ENCODE measurements around the gene VTA1. TPM values are rescaled to one million over a fixed set of nuclear protein-coding genes. Genes with fewer than 3 reads are reported as not detected.
A peak's percentile ranks its signal among the peaks of the same experiment; 100 is the strongest.
"Not testable (repeated sequence)": the region's sequence is repeated elsewhere in the genome, so short reads cannot be mapped to it uniquely, and the experiment has no call there.

VTA1 gene
- polyA plus RNA-seq, 1 donor from 2014 or later: 126 TPM

GRCh38 chr6:142156758-142157068 lies 9.7 kb downstream of the VTA1 start:
- H3F3A ChIP-seq (ENCODE audit: insufficient read depth, low read length, poor library complexity, severe bottlenecking); H3K4me2 ChIP-seq (ENCODE audit: low read length); H3K9ac ChIP-seq (ENCODE audit: low read length); H3K9me3 ChIP-seq (ENCODE audit: low read length); H3K9me2 ChIP-seq (ENCODE audit: insufficient read depth, low read length); H2AFZ ChIP-seq (ENCODE audit: low read depth, low read length); H3K36me3 ChIP-seq (ENCODE audit: insufficient read depth, low read length); H3K27me3 ChIP-seq (ENCODE audit: insufficient read depth, low read depth, low read length); H3K27ac ChIP-seq (ENCODE audit: low read length); H4K20me1 ChIP-seq (ENCODE audit: insufficient read depth); H3K4me3 ChIP-seq (ENCODE audit: low read length): not testable (repeated sequence)
- TF ChIP-seq, protein P1, sequence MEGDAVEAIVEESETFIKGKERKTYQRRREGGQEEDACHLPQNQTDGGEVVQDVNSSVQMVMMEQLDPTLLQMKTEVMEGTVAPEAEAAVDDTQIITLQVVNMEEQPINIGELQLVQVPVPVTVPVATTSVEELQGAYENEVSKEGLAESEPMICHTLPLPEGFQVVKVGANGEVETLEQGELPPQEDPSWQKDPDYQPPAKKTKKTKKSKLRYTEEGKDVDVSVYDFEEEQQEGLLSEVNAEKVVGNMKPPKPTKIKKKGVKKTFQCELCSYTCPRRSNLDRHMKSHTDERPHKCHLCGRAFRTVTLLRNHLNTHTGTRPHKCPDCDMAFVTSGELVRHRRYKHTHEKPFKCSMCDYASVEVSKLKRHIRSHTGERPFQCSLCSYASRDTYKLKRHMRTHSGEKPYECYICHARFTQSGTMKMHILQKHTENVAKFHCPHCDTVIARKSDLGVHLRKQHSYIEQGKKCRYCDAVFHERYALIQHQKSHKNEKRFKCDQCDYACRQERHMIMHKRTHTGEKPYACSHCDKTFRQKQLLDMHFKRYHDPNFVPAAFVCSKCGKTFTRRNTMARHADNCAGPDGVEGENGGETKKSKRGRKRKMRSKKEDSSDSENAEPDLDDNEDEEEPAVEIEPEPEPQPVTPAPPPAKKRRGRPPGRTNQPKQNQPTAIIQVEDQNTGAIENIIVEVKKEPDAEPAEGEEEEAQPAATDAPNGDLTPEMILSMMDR (IDR thresholded peaks at IDR 0.05; ENCODE audit: poor library complexity, severe bottlenecking): peak; percentile 4
- peaks cover 80% of the 10 kb centered on the region for H3K79me2 ChIP-seq (replicated peaks; ENCODE audit: insufficient read depth, low read length)

DNA sequence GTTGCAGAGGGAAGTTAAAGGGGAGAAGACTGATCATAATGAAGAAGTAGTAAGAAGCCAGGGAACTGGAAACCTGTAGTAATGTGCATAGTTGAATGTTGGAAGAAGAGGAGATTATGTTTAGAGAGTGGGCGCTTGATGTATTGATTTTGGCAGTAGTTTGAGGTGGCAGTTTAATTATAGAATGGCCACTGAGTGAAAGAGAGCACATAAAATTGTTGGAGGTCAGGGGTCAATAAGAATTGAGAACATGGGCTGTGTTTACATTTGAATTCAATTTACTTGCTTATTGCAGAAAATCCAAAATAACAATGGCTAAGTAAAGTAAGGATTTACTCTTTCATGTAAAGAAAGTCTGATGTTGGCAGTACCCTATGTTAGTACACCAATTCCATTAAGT lies 15.7 kb downstream of the VTA1 start:
- H3K9me3 ChIP-seq (ENCODE audit: low read length): no peaks in the 10 kb centered on the region
- H3K36me3 ChIP-seq (ENCODE audit: insufficient read depth, low read length): no peaks in the 10 kb centered on the region
- no peaks in the 10 kb centered on the region for H3K9me2 ChIP-seq (ENCODE audit: insufficient read depth, low read length)
- no peaks in the 10 kb centered on the region for H4K20me1 ChIP-seq (ENCODE audit: insufficient read depth)
- H3K9ac ChIP-seq (ENCODE audit: low read length): no peak overlapping the region
- H3F3A ChIP-seq (ENCODE audit: insufficient read depth, low read length, poor library complexity, severe bottlenecking): no peaks in the 10 kb centered on the region
- H3K27me3 ChIP-seq (ENCODE audit: insufficient read depth, low read depth, low read length): no peaks in the 10 kb centered on the region
- H3K4me2 ChIP-seq (ENCODE audit: low read length): no peak overlapping the region
- TF ChIP-seq, protein P2, sequence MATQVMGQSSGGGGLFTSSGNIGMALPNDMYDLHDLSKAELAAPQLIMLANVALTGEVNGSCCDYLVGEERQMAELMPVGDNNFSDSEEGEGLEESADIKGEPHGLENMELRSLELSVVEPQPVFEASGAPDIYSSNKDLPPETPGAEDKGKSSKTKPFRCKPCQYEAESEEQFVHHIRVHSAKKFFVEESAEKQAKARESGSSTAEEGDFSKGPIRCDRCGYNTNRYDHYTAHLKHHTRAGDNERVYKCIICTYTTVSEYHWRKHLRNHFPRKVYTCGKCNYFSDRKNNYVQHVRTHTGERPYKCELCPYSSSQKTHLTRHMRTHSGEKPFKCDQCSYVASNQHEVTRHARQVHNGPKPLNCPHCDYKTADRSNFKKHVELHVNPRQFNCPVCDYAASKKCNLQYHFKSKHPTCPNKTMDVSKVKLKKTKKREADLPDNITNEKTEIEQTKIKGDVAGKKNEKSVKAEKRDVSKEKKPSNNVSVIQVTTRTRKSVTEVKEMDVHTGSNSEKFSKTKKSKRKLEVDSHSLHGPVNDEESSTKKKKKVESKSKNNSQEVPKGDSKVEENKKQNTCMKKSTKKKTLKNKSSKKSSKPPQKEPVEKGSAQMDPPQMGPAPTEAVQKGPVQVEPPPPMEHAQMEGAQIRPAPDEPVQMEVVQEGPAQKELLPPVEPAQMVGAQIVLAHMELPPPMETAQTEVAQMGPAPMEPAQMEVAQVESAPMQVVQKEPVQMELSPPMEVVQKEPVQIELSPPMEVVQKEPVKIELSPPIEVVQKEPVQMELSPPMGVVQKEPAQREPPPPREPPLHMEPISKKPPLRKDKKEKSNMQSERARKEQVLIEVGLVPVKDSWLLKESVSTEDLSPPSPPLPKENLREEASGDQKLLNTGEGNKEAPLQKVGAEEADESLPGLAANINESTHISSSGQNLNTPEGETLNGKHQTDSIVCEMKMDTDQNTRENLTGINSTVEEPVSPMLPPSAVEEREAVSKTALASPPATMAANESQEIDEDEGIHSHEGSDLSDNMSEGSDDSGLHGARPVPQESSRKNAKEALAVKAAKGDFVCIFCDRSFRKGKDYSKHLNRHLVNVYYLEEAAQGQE (IDR thresholded peaks at IDR 0.05; ENCODE audit: borderline replicate concordance): no peak
- TF ChIP-seq, protein P1 (IDR thresholded peaks at IDR 0.05; ENCODE audit: poor library complexity, severe bottlenecking): no peak
- TF ChIP-seq EZH2 (IDR thresholded peaks at IDR 0.05; ENCODE audit: borderline replicate concordance, insufficient read depth, low read length, poor library complexity, severe bottlenecking): no peak
- no peak for TF ChIP-seq SMC3 (conservative IDR thresholded peaks at IDR 0.05; ENCODE audit: poor library complexity)
- H2AFZ ChIP-seq (ENCODE audit: low read depth, low read length): no peak overlapping the region
- H3K27ac ChIP-seq (ENCODE audit: low read length): no peak overlapping the region
- H3K79me2 ChIP-seq (replicated peaks; ENCODE audit: insufficient read depth, low read length): peaks cover 49% of the 10 kb centered on the region
- H3K4me3 ChIP-seq (ENCODE audit: low read length): no peak overlapping the region

- Histone ChIP-seq H3K36me3 (ENCODE audit: insufficient read depth, low read length) (no peaks in the 10 kb centered on the region), H3K27me3 (ENCODE audit: insufficient read depth, low read depth, low read length) (no peaks in the 10 kb centered on the region), H3K27ac (ENCODE audit: low read length) (no peak overlapping the region), H3K9me2 (ENCODE audit: insufficient read depth, low read length) (no peaks in the 10 kb centered on the region), H3K9me3 (ENCODE audit: low read length) (no peaks in the 10 kb centered on the region), H3F3A (ENCODE audit: insufficient read depth, low read length, poor library complexity, severe bottlenecking) (no peaks in the 10 kb centered on the region), H3K79me2 (replicated peaks; ENCODE audit: insufficient read depth, low read length) (peaks cover 37% of the 10 kb centered on the region), H4K20me1 (ENCODE audit: insufficient read depth) (no peaks in the 10 kb centered on the region), H3K4me3 (ENCODE audit: low read length) (no peak overlapping the region), H2AFZ (ENCODE audit: low read depth, low read length) (no peak overlapping the region), H3K4me2 (ENCODE audit: low read length) (no peak overlapping the region), H3K9ac (ENCODE audit: low read length) (no peak overlapping the region)
- TF ChIP-seq RAD21 (conservative IDR thresholded peaks at IDR 0.05): no peak
- TF ChIP-seq EP300 (conservative IDR thresholded peaks at IDR 0.05; ENCODE audit: poor library complexity, severe bottlenecking): no peak
- no peak for TF ChIP-seq EZH2 (IDR thresholded peaks at IDR 0.05; ENCODE audit: borderline replicate concordance, insufficient read depth, low read length, poor library complexity, severe bottlenecking)
- TF ChIP-seq POLR2AphosphoS5 (IDR thresholded peaks at IDR 0.05): no peak
- TF ChIP-seq SMC3 (conservative IDR thresholded peaks at IDR 0.05; ENCODE audit: poor library complexity): no peak
- no peak for TF ChIP-seq TAF1 (IDR thresholded peaks at IDR 0.05; ENCODE audit: low read depth)
- TF ChIP-seq, protein P2 (IDR thresholded peaks at IDR 0.05; ENCODE audit: borderline replicate concordance): no peak
- TF ChIP-seq, protein P1 (IDR thresholded peaks at IDR 0.05; ENCODE audit: poor library complexity, severe bottlenecking): no peak
These were observed 18.2 kb downstream of the VTA1 start for GRCh38 chr6:142165227-142165626.
